ENCODE data around the gene HLTF.
"Not testable (repeated sequence)": the region's sequence is repeated elsewhere in the genome, so short reads cannot be mapped to it uniquely, and the experiment has no call there.

HLTF gene

GRCh38 chr3:149101154-149101553, 14.8 kb upstream of the HLTF start:
- no peak for DNase-seq (ENCODE audit: extremely low read depth, low read depth)
- no peak for TF ChIP-seq CTCF (IDR thresholded peaks at IDR 0.05; ENCODE audit: low read depth, low read length)

GRCh38 chr3:149097987-149098386, 11.7 kb upstream of the HLTF start:
- DNase-seq (ENCODE audit: extremely low read depth, low read depth): not testable (repeated sequence)

GRCh38 chr3:149095487-149095886, 9.2 kb upstream of the HLTF start:
- no peak for DNase-seq (ENCODE audit: extremely low read depth, low read depth)
- TF ChIP-seq CTCF (IDR thresholded peaks at IDR 0.05; ENCODE audit: low read depth, low read length): no peak

- no peak for TF ChIP-seq CTCF (IDR thresholded peaks at IDR 0.05; ENCODE audit: low read depth, low read length)
- DNase-seq (ENCODE audit: extremely low read depth, low read depth): no peak
Observed at GRCh38 chr3:149091983-149092382, 5.7 kb upstream of the HLTF start.

GRCh38 chr3:149090907-149091306, 4.6 kb upstream of the HLTF start:
- TF ChIP-seq CTCF (IDR thresholded peaks at IDR 0.05; ENCODE audit: low read depth, low read length): no peak
- no peak for DNase-seq (ENCODE audit: extremely low read depth, low read depth)

GRCh38 chr3:149090461-149090860, 4.1 kb upstream of the HLTF start:
- DNase-seq (ENCODE audit: extremely low read depth, low read depth): no peak
- TF ChIP-seq CTCF (IDR thresholded peaks at IDR 0.05; ENCODE audit: low read depth, low read length): no peak

- TF ChIP-seq CTCF (IDR thresholded peaks at IDR 0.05; ENCODE audit: low read depth, low read length): no peak
- DNase-seq (ENCODE audit: extremely low read depth, low read depth): no peak
Observed at GRCh38 chr3:149089395-149089794, 3.1 kb upstream of the HLTF start.

GRCh38 chr3:149087208-149087607, 875 bp upstream of the HLTF start:
- no peak for TF ChIP-seq CTCF (IDR thresholded peaks at IDR 0.05; ENCODE audit: low read depth, low read length)
- DNase-seq (ENCODE audit: extremely low read depth, low read depth): no peak
